Measurements from ENCODE around the gene TIGD2.

GRCh38 chr4:89117115-89117514, 5.8 kb downstream of the TIGD2 start:
- no peak for TF ChIP-seq ARNT (IDR thresholded peaks at IDR 0.05)
- no peak for TF ChIP-seq CTBP1 (IDR thresholded peaks at IDR 0.05; ENCODE audit: borderline replicate concordance)

Measured in HEK293T (cell line).